Measurements from ENCODE around the gene SPOP. TPM values are rescaled to one million over a fixed set of nuclear protein-coding genes. Genes with fewer than 3 reads are reported as not detected.

The SPOP gene
- total RNA-seq, 1 donor from 2014 or later: 48.6 TPM

DNA sequence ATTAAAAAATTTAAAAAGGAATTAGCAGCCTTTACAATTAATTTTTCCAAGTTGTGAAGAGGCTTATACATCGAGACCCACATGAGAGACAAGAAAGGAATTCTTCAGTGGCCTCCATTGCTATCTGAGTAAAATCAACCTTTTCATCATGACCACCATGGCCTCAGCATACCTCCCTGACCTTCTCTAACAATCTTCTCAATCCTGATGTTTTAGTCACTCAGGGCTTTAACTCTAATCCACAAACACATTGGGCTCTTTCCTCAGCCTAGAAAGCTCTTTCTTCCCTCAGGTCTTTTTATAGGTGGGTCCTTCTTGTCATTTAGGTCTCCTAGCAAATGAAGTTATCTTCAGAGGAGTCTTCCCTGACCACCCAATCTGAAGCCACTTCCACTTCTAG, 46.4 kb downstream of the SPOP start:
- H3K27me3 Mint-ChIP-seq (ENCODE audit: low read depth, unreplicated experiment): no peaks in the 10 kb centered on the region
- no peak for FAIRE-seq
- H3K27ac Mint-ChIP-seq (ENCODE audit: unreplicated experiment): peak overlapping the region; percentile 75
- Histone ChIP-seq H3K4me1 (ENCODE audit: insufficient read depth, low read length) (peaks cover 19% of the 10 kb centered on the region), H3K27me3 (ENCODE audit: insufficient read depth, low read length) (no peaks in the 10 kb centered on the region), H3K36me3 (ENCODE audit: insufficient read depth, low read length) (no peaks in the 10 kb centered on the region), H3K9me3 (ENCODE audit: insufficient read depth, low read depth, low read length) (no peaks in the 10 kb centered on the region), H3K79me2 (ENCODE audit: insufficient read depth, low read length) (peaks cover 51% of the 10 kb centered on the region), H3K4me2 (ENCODE audit: low read length) (no peak overlapping the region), H2AFZ (ENCODE audit: low read depth, low read length) (no peak overlapping the region), H4K20me1 (ENCODE audit: insufficient read depth, low read length) (peaks cover 25% of the 10 kb centered on the region), H3K4me3 (ENCODE audit: insufficient read depth, low read depth, low read length) (no peak overlapping the region), H3K27ac (ENCODE audit: low read depth, low read length) (no peak overlapping the region), H3K9ac (ENCODE audit: low read length) (no peak overlapping the region)
- DNase-seq (ENCODE audit: low read depth): no peak
- peaks cover 2% of the 10 kb centered on the region for H3K36me3 Mint-ChIP-seq (ENCODE audit: low read depth, unreplicated experiment)
- H3K9me3 Mint-ChIP-seq (ENCODE audit: unreplicated experiment): peaks cover 2% of the 10 kb centered on the region
- H3K4me3 Mint-ChIP-seq (ENCODE audit: unreplicated experiment): peak overlapping the region; percentile 31
- H3K4me1 Mint-ChIP-seq (ENCODE audit: low read depth, unreplicated experiment): peaks cover 60% of the 10 kb centered on the region
- no peak for TF ChIP-seq EZH2 (IDR thresholded peaks at IDR 0.05; ENCODE audit: insufficient read depth, low read length)
- TF ChIP-seq, protein P1, sequence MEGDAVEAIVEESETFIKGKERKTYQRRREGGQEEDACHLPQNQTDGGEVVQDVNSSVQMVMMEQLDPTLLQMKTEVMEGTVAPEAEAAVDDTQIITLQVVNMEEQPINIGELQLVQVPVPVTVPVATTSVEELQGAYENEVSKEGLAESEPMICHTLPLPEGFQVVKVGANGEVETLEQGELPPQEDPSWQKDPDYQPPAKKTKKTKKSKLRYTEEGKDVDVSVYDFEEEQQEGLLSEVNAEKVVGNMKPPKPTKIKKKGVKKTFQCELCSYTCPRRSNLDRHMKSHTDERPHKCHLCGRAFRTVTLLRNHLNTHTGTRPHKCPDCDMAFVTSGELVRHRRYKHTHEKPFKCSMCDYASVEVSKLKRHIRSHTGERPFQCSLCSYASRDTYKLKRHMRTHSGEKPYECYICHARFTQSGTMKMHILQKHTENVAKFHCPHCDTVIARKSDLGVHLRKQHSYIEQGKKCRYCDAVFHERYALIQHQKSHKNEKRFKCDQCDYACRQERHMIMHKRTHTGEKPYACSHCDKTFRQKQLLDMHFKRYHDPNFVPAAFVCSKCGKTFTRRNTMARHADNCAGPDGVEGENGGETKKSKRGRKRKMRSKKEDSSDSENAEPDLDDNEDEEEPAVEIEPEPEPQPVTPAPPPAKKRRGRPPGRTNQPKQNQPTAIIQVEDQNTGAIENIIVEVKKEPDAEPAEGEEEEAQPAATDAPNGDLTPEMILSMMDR (IDR thresholded peaks at IDR 0.05; ENCODE audit: insufficient read depth, low read depth, low read length): no peak

DNA sequence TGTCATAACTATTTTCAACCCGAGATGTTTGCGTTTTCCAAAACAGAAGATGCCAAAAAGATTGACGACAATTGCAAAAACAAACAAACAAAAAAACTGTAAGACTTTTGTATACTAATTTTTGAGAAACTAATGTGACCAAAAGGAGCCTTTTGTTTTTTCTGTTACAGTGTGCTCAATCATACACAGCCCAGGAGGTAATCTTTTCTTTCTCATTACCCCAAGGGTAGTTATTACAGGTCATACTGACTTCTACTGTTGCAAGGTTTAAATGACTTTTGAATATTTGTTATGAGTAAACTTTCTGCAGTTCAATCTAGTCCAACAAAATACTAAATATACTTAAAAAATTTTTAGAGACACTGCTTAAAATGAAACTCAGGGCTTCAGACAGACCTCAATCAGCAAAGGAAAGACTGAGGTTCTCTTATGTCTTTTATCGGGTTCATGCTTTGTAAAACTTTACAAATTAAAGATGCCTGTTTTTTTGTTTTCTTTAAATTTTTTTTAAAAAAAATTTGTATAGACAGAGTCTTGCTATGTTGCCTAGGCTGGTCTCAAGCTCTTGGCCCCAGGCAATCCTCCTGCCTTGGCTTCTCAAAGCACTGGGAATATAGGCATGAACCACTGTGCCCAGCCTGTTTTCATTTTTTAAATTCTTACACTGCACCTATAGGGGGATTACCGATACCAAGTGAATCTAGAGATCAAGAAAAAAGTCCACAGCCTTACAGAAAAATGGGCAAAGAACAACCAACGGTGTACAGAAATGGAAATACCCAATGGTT, 47.6 kb downstream of the SPOP start:
- Histone ChIP-seq H3K27ac (ENCODE audit: low read depth, low read length) (no peak overlapping the region), H3K36me3 (ENCODE audit: insufficient read depth, low read length) (no peaks in the 10 kb centered on the region), H3K4me3 (ENCODE audit: insufficient read depth, low read depth, low read length) (no peak overlapping the region), H4K20me1 (ENCODE audit: insufficient read depth, low read length) (peaks cover 25% of the 10 kb centered on the region), H3K79me2 (ENCODE audit: insufficient read depth, low read length) (peaks cover 54% of the 10 kb centered on the region), H3K4me2 (ENCODE audit: low read length) (no peak overlapping the region), H2AFZ (ENCODE audit: low read depth, low read length) (no peak overlapping the region), H3K27me3 (ENCODE audit: insufficient read depth, low read length) (no peaks in the 10 kb centered on the region), H3K9ac (ENCODE audit: low read length) (no peak overlapping the region), H3K4me1 (ENCODE audit: insufficient read depth, low read length) (peaks cover 18% of the 10 kb centered on the region), H3K9me3 (ENCODE audit: insufficient read depth, low read depth, low read length) (no peaks in the 10 kb centered on the region)
- Mint-ChIP-seq H3K4me1 (ENCODE audit: low read depth, unreplicated experiment) (peaks cover 54% of the 10 kb centered on the region), H3K4me3 (ENCODE audit: unreplicated experiment) (no peak overlapping the region), H3K36me3 (ENCODE audit: low read depth, unreplicated experiment) (peaks cover 4% of the 10 kb centered on the region), H3K27ac (ENCODE audit: unreplicated experiment) (no peak overlapping the region), H3K27me3 (ENCODE audit: low read depth, unreplicated experiment) (no peaks in the 10 kb centered on the region), H3K9me3 (ENCODE audit: unreplicated experiment) (peaks cover 2% of the 10 kb centered on the region)
- TF ChIP-seq, protein P1 (IDR thresholded peaks at IDR 0.05; ENCODE audit: insufficient read depth, low read depth, low read length): no peak
- no peak for TF ChIP-seq EZH2 (IDR thresholded peaks at IDR 0.05; ENCODE audit: insufficient read depth, low read length)
- DNase-seq (ENCODE audit: low read depth) (no peak), FAIRE-seq (no peak)

DNA sequence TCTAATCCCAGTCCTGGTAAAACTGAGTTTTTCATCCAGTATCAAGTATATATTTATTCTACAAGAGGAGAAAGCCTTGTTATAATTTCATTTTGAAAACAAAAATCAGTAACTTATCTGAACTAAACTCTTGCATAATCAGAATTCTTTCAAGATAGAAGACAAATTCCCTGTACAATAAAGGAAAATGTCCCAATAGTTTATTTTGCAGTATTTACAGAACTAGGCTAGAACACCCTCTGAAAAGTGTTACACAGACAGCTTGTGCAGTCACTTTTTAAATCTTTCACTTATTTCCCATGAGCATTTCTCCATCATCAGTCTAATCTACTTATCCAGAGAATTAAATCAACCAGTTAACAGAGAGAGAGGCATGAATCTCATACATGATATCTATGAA, 48.5 kb downstream of the SPOP start:
- H3K4me3 ChIP-seq (ENCODE audit: insufficient read depth, low read depth, low read length): no peak overlapping the region
- no peak overlapping the region for H2AFZ ChIP-seq (ENCODE audit: low read depth, low read length)
- no peaks in the 10 kb centered on the region for H3K9me3 ChIP-seq (ENCODE audit: insufficient read depth, low read depth, low read length)
- H3K27me3 ChIP-seq (ENCODE audit: insufficient read depth, low read length): no peaks in the 10 kb centered on the region
- DNase-seq (ENCODE audit: low read depth) (no peak), FAIRE-seq (no peak)
- H4K20me1 ChIP-seq (ENCODE audit: insufficient read depth, low read length): peaks cover 32% of the 10 kb centered on the region
- H3K36me3 ChIP-seq (ENCODE audit: insufficient read depth, low read length): no peaks in the 10 kb centered on the region
- no peak overlapping the region for H3K4me2 ChIP-seq (ENCODE audit: low read length)
- peaks cover 59% of the 10 kb centered on the region for H3K79me2 ChIP-seq (ENCODE audit: insufficient read depth, low read length)
- H3K36me3 Mint-ChIP-seq (ENCODE audit: low read depth, unreplicated experiment): peaks cover 4% of the 10 kb centered on the region
- no peaks in the 10 kb centered on the region for H3K27me3 Mint-ChIP-seq (ENCODE audit: low read depth, unreplicated experiment)
- TF ChIP-seq, protein P1 (IDR thresholded peaks at IDR 0.05; ENCODE audit: insufficient read depth, low read depth, low read length): no peak
- TF ChIP-seq EZH2 (IDR thresholded peaks at IDR 0.05; ENCODE audit: insufficient read depth, low read length): no peak
- peaks cover 9% of the 10 kb centered on the region for H3K4me1 ChIP-seq (ENCODE audit: insufficient read depth, low read length)
- H3K4me3 Mint-ChIP-seq (ENCODE audit: unreplicated experiment): no peak overlapping the region
- peaks cover 46% of the 10 kb centered on the region for H3K4me1 Mint-ChIP-seq (ENCODE audit: low read depth, unreplicated experiment)
- H3K9me3 Mint-ChIP-seq (ENCODE audit: unreplicated experiment): peaks cover 2% of the 10 kb centered on the region
- no peak overlapping the region for H3K9ac ChIP-seq (ENCODE audit: low read length)
- H3K27ac Mint-ChIP-seq (ENCODE audit: unreplicated experiment): no peak overlapping the region
- no peak overlapping the region for H3K27ac ChIP-seq (ENCODE audit: low read depth, low read length)
